Upper lobe of right lung (tissue), 1 donor: Measurements from ENCODE around the gene PRKACA. TPM values are rescaled to one million over a fixed set of nuclear protein-coding genes. Genes with fewer than 3 reads are reported as not detected.
A peak's percentile ranks its signal among the peaks of the same experiment; 100 is the strongest.

Experiments used
- ATAC-seq: fragments of 200-7000 bp; cut with Tn5 transposase; one replicate; pipeline ENCODE4 v1.9.1; 2020; ENCODE audit warnings: mild to moderate bottlenecking, moderate library complexity
- DNase-seq: peaks from one replicate; pipeline ENCODE4 v3.0.0-alpha.2; 2020
- H3K27ac ChIP-seq: fragments of 200-600 bp; one replicate; pipeline ENCODE4 v1.8.0; 2022
- H3K27me3 ChIP-seq: fragments of 200-600 bp; one replicate; pipeline ENCODE4 v1.8.0; 2022; ENCODE audit warnings: mild to moderate bottlenecking
- H3K36me3 ChIP-seq: fragments of 200-600 bp; one replicate; pipeline ENCODE4 v1.8.0; 2022
- H3K4me1 ChIP-seq: fragments of 200-600 bp; one replicate; pipeline ENCODE4 v1.8.0; 2022
- H3K4me3 ChIP-seq: fragments of 200-600 bp; one replicate; pipeline ENCODE4 v1.8.0; 2022; ENCODE audit warnings: mild to moderate bottlenecking
- H3K9me3 ChIP-seq: fragments of 200-600 bp; one replicate; pipeline ENCODE4 v1.8.0; 2022
- intact Hi-C: fragments of 100-400 bp; cut with DNase I; formaldehyde crosslinking; loops from one replicate; pipeline ENCODE4 v1.11.0; 2022
- total RNA-seq: library from RNA; stranded (reverse); fragmentation: NEBNext Ultra II Directional; extraction: Animal tissue kit (Norgen Biotek cat#: 25700); gene quantifications from one replicate; pipeline ENCODE4 v1.2.1, GENCODE V29; 2021
- TF ChIP-seq, protein P1 (sequence below): fragments of 200-600 bp; IDR thresholded peaks from one replicate; pipeline ENCODE4 v1.8.0; 2022; ENCODE audit warnings: antibody characterized with exemption
- donor health status: DM: no; HTN: yes; CAD: no; lungs with severe emphysema.

The PRKACA gene
- total RNA-seq, 1 donor from 2014 or later: 85.7 TPM

DNA sequence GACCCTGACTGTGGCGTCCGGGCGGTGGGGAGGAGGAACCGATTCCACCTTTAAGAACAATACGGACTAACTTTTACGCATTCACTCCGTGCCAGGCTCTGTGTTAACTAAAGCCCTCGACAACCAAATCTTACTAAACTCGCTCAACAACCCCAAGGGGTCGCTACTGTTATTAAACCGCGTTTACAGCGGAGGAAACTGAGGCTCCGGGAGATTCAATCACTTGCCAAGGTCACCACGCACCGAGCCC is 28.2 kb downstream of the PRKACA start:
- peaks cover 9% of the 10 kb centered on the region for H3K9me3 ChIP-seq
- no peak for ATAC-seq
- no peaks in the 10 kb centered on the region for H3K27me3 ChIP-seq
- H3K36me3 ChIP-seq: peaks cover 11% of the 10 kb centered on the region
- no peak for DNase-seq
- TF ChIP-seq, protein P1, sequence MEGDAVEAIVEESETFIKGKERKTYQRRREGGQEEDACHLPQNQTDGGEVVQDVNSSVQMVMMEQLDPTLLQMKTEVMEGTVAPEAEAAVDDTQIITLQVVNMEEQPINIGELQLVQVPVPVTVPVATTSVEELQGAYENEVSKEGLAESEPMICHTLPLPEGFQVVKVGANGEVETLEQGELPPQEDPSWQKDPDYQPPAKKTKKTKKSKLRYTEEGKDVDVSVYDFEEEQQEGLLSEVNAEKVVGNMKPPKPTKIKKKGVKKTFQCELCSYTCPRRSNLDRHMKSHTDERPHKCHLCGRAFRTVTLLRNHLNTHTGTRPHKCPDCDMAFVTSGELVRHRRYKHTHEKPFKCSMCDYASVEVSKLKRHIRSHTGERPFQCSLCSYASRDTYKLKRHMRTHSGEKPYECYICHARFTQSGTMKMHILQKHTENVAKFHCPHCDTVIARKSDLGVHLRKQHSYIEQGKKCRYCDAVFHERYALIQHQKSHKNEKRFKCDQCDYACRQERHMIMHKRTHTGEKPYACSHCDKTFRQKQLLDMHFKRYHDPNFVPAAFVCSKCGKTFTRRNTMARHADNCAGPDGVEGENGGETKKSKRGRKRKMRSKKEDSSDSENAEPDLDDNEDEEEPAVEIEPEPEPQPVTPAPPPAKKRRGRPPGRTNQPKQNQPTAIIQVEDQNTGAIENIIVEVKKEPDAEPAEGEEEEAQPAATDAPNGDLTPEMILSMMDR: peak; percentile 18
- intact Hi-C loops: no loop called here
- H3K4me3 ChIP-seq: peak overlapping the region; percentile 49
- no peak overlapping the region for H3K27ac ChIP-seq
- no peaks in the 10 kb centered on the region for H3K4me1 ChIP-seq

DNA sequence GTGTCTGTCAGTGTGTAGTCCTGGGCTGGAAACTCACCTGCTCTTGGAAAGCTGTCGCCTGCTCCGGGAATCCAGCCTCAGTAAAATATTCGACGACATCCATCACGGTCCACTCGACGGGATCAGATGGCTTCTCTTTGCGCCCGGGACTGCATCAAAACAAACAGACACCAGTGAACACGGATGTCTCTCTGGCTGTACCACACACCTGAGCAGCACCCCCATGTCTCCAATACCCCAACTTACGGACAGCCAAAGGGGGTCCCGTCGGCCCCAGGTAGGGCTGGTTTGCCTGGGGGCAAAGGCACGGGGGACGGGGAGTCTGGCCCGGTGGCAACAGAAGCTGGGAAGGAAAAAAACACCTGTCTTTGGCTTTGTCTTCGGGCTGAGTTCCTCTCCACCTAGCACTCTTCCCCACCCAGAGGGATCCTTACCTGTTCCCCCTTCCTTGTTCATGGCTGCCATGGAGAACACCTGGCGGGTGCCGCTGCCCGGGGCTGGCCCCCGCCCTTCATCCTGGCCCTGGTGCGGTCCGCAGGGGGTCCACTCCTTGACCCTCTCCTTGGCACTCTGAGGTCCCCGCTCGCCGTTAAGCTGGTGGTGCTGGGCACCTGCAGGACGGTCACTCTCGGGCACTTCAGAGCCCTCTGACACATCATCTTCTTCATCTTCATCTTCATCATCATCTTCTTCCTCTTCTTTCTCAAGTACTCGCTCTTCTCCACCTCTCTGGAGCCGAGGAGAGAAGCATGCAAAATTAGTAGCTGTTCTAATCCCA is 28.7 kb downstream of the PRKACA start:
- Histone ChIP-seq H3K27ac (no peak overlapping the region), H3K4me3 (peak overlapping the region; percentile 49)

DNA sequence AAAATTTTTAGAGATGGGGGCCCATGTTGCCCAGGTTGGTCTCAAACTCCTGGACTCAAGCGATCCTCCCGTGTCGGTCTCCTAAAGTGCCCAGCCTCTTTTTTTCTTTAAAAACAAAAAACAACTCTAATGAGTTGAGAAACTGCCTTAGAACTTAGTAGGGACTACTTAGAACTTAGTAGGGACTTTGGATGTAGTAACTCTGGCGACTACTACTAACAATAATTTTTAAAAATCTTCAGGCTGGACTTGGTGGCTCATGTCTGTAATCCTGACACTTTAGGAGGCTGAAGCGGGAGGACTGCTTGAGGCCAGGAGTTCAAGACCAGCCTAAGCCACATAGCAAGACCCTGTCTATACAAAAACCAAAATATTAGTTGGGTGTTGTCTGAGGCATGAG is 31.5 kb downstream of the PRKACA start:
- Histone ChIP-seq H3K27me3 (no peaks in the 10 kb centered on the region), H3K4me1 (peaks cover 6% of the 10 kb centered on the region), H3K27ac (no peak overlapping the region), H3K4me3 (no peak overlapping the region), H3K36me3 (peaks cover 11% of the 10 kb centered on the region), H3K9me3 (no peaks in the 10 kb centered on the region)
- intact Hi-C loops: no loop called here
- ATAC-seq: no peak
- TF ChIP-seq, protein P1: no peak
- no peak for DNase-seq

More for the DNA sequence above, 28.7 kb downstream of the PRKACA start:
- no peak for DNase-seq
- Histone ChIP-seq H3K27me3 (no peaks in the 10 kb centered on the region), H3K4me1 (no peaks in the 10 kb centered on the region), H3K9me3 (peaks cover 9% of the 10 kb centered on the region), H3K36me3 (peaks cover 11% of the 10 kb centered on the region)
- ATAC-seq: no peak
- intact Hi-C loops: no loop called here
- TF ChIP-seq, protein P1: no peak

DNA sequence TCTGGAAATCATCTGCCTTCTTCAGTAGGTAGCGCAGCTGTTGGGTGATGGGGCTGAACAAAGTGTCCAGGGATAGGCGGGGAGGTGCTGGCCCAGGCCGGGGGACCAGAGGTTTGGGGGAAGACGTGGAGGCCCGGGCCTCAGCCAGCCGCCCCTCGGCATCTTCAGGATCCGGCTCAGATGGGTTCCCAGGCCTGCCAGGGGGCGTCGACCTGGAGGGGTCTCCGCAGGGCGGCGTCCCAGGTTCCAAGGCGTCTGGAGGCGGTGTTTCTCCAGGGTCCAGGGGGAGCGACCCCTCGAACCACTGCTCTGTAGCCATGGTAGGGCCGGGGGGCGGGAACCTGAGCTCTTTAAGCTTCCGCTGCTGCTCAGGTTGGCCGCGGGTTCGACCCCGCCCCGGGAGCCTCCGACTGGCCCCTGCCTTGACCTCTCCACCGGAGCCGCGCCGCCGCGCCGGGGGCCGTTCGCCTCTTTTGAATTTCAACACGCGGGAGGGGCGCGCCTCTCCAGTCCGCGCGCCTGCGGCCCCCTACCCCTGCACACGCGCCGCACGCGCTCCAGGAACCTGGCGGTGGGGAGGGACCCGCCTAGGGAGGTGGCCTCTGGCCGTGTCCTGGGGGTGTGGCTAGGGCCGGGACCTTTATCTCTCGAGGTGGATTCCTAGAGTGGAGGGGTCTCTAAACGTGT is 32.1 kb downstream of the PRKACA start, which contains the start of gene C19orf67:
TSS of gene C19orf67 (minus strand) at position 475 of the 687 bp plus-strand sequence. CDS start at position 319, 156 bp downstream.
- Histone ChIP-seq H3K27me3 (no peaks in the 10 kb centered on the region), H3K36me3 (peaks cover 11% of the 10 kb centered on the region), H3K9me3 (no peaks in the 10 kb centered on the region), H3K4me3 (no peak within 1 kb of the TSS), H3K4me1 (peaks cover 10% of the 10 kb centered on the region), H3K27ac (no peak within 1 kb of the TSS)
- ATAC-seq (no peak), DNase-seq (no peak)
- TF ChIP-seq, protein P1: no peak
- intact Hi-C loops: no loop called here

DNA sequence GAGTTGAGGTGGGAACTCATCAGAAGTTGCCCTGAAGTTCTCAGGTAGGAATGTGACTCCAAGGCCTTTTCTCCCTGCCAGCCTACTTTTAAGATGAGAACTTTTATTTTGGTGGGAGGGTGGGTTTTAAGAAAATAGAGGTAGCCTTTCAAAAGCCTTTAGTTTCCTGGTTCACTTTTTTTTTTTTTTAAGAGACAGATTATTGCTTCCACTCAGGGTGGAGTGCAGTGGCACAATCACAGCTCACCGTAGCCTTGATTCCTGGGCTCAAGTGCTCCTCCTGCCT is 34.9 kb downstream of the PRKACA start:
- no peak for DNase-seq
- TF ChIP-seq, protein P1: no peak
- peaks cover 17% of the 10 kb centered on the region for H3K4me1 ChIP-seq
- no peak for ATAC-seq
- no peaks in the 10 kb centered on the region for H3K27me3 ChIP-seq
- peak overlapping the region; percentile 91 for H3K4me3 ChIP-seq
- H3K9me3 ChIP-seq: no peaks in the 10 kb centered on the region
- no peaks in the 10 kb centered on the region for H3K36me3 ChIP-seq
- intact Hi-C loops: no loop called here
- no peak overlapping the region for H3K27ac ChIP-seq
